Dendritic cell treated with granulocyte-macrophage colony-stimulating factor and Interleukin-4, amounts not matched to agents 40 ng/mL and 50 ng/mL, for 4 days (primary cell): ENCODE results near the gene PTPRB.

Experiments used
- H3K27ac Mint-ChIP-seq: one replicate; pipeline ENCODE4 v1.8.0; 2022; ENCODE audit warnings: mild to moderate bottlenecking, mixed read lengths
- H3K27me3 Mint-ChIP-seq: one replicate; pipeline ENCODE4 v1.8.0; 2022; ENCODE audit warnings: mild to moderate bottlenecking, mixed read lengths
- H3K36me3 Mint-ChIP-seq: one replicate; pipeline ENCODE4 v1.8.0; 2022; ENCODE audit warnings: low read depth, mixed read lengths
- H3K4me1 Mint-ChIP-seq: one replicate; pipeline ENCODE4 v1.8.0; 2022; ENCODE audit warnings: low read depth, mixed read lengths
- H3K4me3 Mint-ChIP-seq: one replicate; pipeline ENCODE4 v1.8.0; 2022; ENCODE audit warnings: mild to moderate bottlenecking, moderate library complexity, mixed read lengths
- H3K9me3 Mint-ChIP-seq: one replicate; pipeline ENCODE4 v1.8.0; 2022; ENCODE audit warnings: mixed read lengths
- intact Hi-C: fragments of 100-400 bp; cut with micrococcal nuclease; formaldehyde crosslinking; loops from one replicate; pipeline ENCODE4 v1.15.0; 2022

Gene PTPRB

GRCh38 chr12:70637303-70638085, at the start of gene PTPRB:
Gene PTPRB, minus strand, starts transcription at chr12:70637429. Its CDS starts 34 bp downstream, at chr12:70637395.
- Mint-ChIP-seq H3K36me3 (no peaks in the 10 kb centered on the region), H3K4me3 (no peak within 1 kb of the TSS), H3K27ac (no peak within 1 kb of the TSS), H3K4me1 (no peaks in the 10 kb centered on the region), H3K9me3 (no peaks in the 10 kb centered on the region), H3K27me3 (no peaks in the 10 kb centered on the region)
- intact Hi-C loops = no loop called here

- intact Hi-C loops = no loop called here
- H3K9me3 Mint-ChIP-seq = no peaks in the 10 kb centered on the region
- H3K36me3 Mint-ChIP-seq = no peaks in the 10 kb centered on the region
- H3K4me1 Mint-ChIP-seq = no peaks in the 10 kb centered on the region
- H3K27ac Mint-ChIP-seq = no peak overlapping the region
- no peaks in the 10 kb centered on the region for H3K27me3 Mint-ChIP-seq
- H3K4me3 Mint-ChIP-seq = no peak overlapping the region
These were observed 49.7 kb upstream of the PTPRB start for GRCh38 chr12:70686907-70687306.

GRCh38 chr12:70686299-70686698, 49.1 kb upstream of the PTPRB start:
- Mint-ChIP-seq H3K27me3 (no peaks in the 10 kb centered on the region), H3K4me1 (no peaks in the 10 kb centered on the region), H3K4me3 (no peak overlapping the region), H3K9me3 (peaks cover 3% of the 10 kb centered on the region), H3K36me3 (no peaks in the 10 kb centered on the region), H3K27ac (no peak overlapping the region)
- intact Hi-C loops = no loop called here

DNA sequence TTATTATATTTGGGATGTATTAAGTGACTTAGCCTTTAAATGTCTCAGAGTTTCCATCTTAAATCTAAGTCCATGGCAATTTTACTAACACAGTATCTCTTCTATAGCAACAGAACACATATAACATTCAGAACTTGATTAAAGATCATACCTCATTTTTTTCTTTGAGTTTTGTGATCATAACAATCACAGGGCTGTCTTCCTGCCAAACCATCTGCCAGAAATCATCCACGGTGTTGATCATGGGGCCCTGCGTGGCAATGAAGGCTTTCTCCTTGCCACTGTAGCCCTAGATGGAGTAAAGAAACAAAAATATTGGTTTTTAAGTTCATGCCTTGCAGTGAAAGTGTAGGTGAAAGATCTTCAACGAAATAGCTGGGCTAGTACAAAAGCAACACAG, 46.7 kb upstream of the PTPRB start:
- H3K9me3 Mint-ChIP-seq = peaks cover 8% of the 10 kb centered on the region
- H3K4me3 Mint-ChIP-seq = no peak overlapping the region
- no peak overlapping the region for H3K27ac Mint-ChIP-seq
- no peaks in the 10 kb centered on the region for H3K4me1 Mint-ChIP-seq
- intact Hi-C loops = no loop called here
- H3K27me3 Mint-ChIP-seq = no peaks in the 10 kb centered on the region
- no peaks in the 10 kb centered on the region for H3K36me3 Mint-ChIP-seq

GRCh38 chr12:70671698-70672097, 34.5 kb upstream of the PTPRB start:
- H3K9me3 Mint-ChIP-seq = no peaks in the 10 kb centered on the region
- no peaks in the 10 kb centered on the region for H3K27me3 Mint-ChIP-seq
- H3K36me3 Mint-ChIP-seq = no peaks in the 10 kb centered on the region
- no peaks in the 10 kb centered on the region for H3K4me1 Mint-ChIP-seq
- intact Hi-C loops = no loop called here
- no peak overlapping the region for H3K27ac Mint-ChIP-seq
- H3K4me3 Mint-ChIP-seq = no peak overlapping the region

- Mint-ChIP-seq H3K4me3 (no peak overlapping the region), H3K9me3 (no peaks in the 10 kb centered on the region), H3K27ac (no peak overlapping the region), H3K4me1 (no peaks in the 10 kb centered on the region), H3K36me3 (no peaks in the 10 kb centered on the region), H3K27me3 (no peaks in the 10 kb centered on the region)
- intact Hi-C loops = no loop called here
These were observed 33.7 kb upstream of the PTPRB start for GRCh38 chr12:70670948-70671347.

DNA sequence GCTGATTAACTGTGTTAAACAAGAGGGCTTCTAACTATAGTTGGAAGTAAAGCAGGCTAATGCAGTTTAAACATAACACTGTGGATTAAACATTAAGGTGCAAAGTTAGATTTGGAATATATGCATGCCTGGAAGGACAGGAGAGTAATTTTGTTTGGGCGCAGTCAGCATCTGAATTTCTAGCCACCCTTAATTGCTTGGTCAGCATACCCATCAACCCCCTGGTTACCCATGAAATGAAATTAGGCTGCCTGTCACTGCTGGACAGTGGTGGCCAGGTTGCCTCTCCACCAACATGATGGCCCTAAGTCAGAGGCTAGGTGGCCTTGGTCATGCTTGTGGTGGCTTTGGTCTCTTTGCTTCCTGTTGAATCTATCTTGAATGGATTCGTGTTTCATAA, 30.0 kb upstream of the PTPRB start:
- H3K9me3 Mint-ChIP-seq = no peaks in the 10 kb centered on the region
- no peak overlapping the region for H3K27ac Mint-ChIP-seq
- intact Hi-C loops = no loop called here
- no peak overlapping the region for H3K4me3 Mint-ChIP-seq
- no peaks in the 10 kb centered on the region for H3K36me3 Mint-ChIP-seq
- H3K27me3 Mint-ChIP-seq = no peaks in the 10 kb centered on the region
- no peaks in the 10 kb centered on the region for H3K4me1 Mint-ChIP-seq

GRCh38 chr12:70666364-70666763, 29.1 kb upstream of the PTPRB start:
- no peak overlapping the region for H3K4me3 Mint-ChIP-seq
- intact Hi-C loops = no loop called here
- H3K9me3 Mint-ChIP-seq = no peaks in the 10 kb centered on the region
- H3K4me1 Mint-ChIP-seq = no peaks in the 10 kb centered on the region
- no peaks in the 10 kb centered on the region for H3K36me3 Mint-ChIP-seq
- no peak overlapping the region for H3K27ac Mint-ChIP-seq
- H3K27me3 Mint-ChIP-seq = no peaks in the 10 kb centered on the region

DNA sequence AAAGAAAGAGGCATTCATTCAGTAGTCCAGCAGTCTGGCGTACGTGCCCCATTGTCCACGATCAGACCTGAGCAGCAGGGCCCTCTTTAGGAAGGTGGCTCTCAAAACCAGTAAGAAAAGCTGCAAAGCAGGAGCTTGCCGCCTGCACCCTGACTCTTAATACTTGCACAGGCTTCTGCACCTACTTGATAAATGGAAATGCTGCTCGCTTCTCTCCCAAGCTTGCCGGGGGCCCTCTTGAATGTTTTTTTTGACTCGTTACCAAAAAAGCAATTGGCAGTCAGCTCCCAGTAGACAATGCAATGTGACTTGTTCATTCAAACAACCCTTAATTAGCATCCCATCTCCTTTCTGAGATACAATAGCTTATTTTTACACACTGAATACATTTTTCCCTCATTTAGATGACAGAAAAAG, 27.2 kb upstream of the PTPRB start:
- intact Hi-C loops = no loop called here
- H3K27me3 Mint-ChIP-seq = no peaks in the 10 kb centered on the region
- no peak overlapping the region for H3K4me3 Mint-ChIP-seq
- no peaks in the 10 kb centered on the region for H3K36me3 Mint-ChIP-seq
- no peak overlapping the region for H3K27ac Mint-ChIP-seq
- H3K4me1 Mint-ChIP-seq = no peaks in the 10 kb centered on the region
- H3K9me3 Mint-ChIP-seq = no peaks in the 10 kb centered on the region

- Mint-ChIP-seq H3K27me3 (no peaks in the 10 kb centered on the region), H3K36me3 (no peaks in the 10 kb centered on the region), H3K4me1 (no peaks in the 10 kb centered on the region), H3K9me3 (no peaks in the 10 kb centered on the region), H3K27ac (no peak overlapping the region), H3K4me3 (no peak overlapping the region)
- intact Hi-C loops = no loop called here
These were observed 26.6 kb upstream of the PTPRB start for GRCh38 chr12:70663838-70664237.

GRCh38 chr12:70661466-70662161, 24.4 kb upstream of the PTPRB start:
- H3K36me3 Mint-ChIP-seq = no peaks in the 10 kb centered on the region

GRCh38 chr12:70660620-70661219, 23.5 kb upstream of the PTPRB start:
- Mint-ChIP-seq H3K9me3 (no peaks in the 10 kb centered on the region), H3K27me3 (no peaks in the 10 kb centered on the region), H3K4me3 (no peak overlapping the region), H3K27ac (no peak overlapping the region), H3K36me3 (no peaks in the 10 kb centered on the region), H3K4me1 (no peaks in the 10 kb centered on the region)
- intact Hi-C loops = no loop called here

More at GRCh38 chr12:70661466-70662161, 24.4 kb upstream of the PTPRB start:
- no peak overlapping the region for H3K27ac Mint-ChIP-seq
- H3K4me1 Mint-ChIP-seq = no peaks in the 10 kb centered on the region
- H3K9me3 Mint-ChIP-seq = no peaks in the 10 kb centered on the region
- H3K27me3 Mint-ChIP-seq = no peaks in the 10 kb centered on the region
- H3K4me3 Mint-ChIP-seq = no peak overlapping the region
- intact Hi-C loops = no loop called here

GRCh38 chr12:70660002-70660604, 22.9 kb upstream of the PTPRB start:
- no peaks in the 10 kb centered on the region for H3K27me3 Mint-ChIP-seq
- no peak overlapping the region for H3K4me3 Mint-ChIP-seq
- intact Hi-C loops = no loop called here
- H3K27ac Mint-ChIP-seq = no peak overlapping the region
- H3K9me3 Mint-ChIP-seq = no peaks in the 10 kb centered on the region
- no peaks in the 10 kb centered on the region for H3K36me3 Mint-ChIP-seq
- no peaks in the 10 kb centered on the region for H3K4me1 Mint-ChIP-seq

DNA sequence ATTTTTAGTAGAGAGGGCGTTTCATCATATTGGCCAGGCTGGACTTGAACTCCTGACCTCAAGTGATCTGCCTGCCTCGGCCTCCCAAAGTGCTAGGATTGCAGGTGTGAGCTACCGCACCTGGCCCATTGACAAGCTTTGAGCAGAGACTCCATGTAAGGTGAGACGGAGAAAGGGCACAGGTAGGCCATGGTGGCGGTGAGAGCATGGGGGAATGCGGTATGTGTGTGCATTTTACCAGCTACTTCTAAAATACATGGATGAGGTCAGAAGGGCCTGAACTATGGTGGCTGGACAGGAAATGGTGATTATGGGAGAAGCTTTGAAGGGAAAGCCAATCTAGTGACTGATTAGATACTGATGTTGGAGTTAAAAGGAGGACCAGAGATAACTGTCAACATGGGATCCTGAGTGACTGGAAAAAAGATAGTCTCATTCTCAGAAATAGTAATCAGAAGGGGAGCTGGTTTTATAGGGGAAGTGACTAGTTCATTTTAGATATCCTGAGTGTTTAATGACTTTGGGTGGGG, 21.9 kb upstream of the PTPRB start:
- Mint-ChIP-seq H3K4me1 (no peaks in the 10 kb centered on the region), H3K36me3 (no peaks in the 10 kb centered on the region), H3K27ac (no peak overlapping the region), H3K9me3 (no peaks in the 10 kb centered on the region), H3K4me3 (no peak overlapping the region), H3K27me3 (no peaks in the 10 kb centered on the region)
- intact Hi-C loops = no loop called here
